ENCODE results near the gene DMWD. TPM values are rescaled to one million over a fixed set of nuclear protein-coding genes. Genes with fewer than 3 reads are reported as not detected.

Gene DMWD
- total and polyA plus RNA-seq, 2 of the 13 experiments (the other 11 are each of a cell fraction or from before 2014, with no cell fraction given): 10.3 to 14.9 TPM

- no peak; the same call in 1 of the 2 replicates for TF ChIP-seq ZNF770 (CRISPR knock-in tag; IDR thresholded peaks at IDR 0.05)
- TF ChIP-seq ZNF263 (CRISPR knock-in tag; IDR thresholded peaks at IDR 0.05): no peak
- peak; percentile 86; the same call in 1 of the 2 replicates for TF ChIP-seq NCOA5 (CRISPR knock-in tag; IDR thresholded peaks at IDR 0.05)
- TF ChIP-seq PCBP1 (IDR thresholded peaks at IDR 0.05; ENCODE audit: borderline replicate concordance, low read depth, low read length): 0 out of 2 replicates have a peak, but pooled peaks have one; percentile 19
- no peak; the same call in 1 of the 2 replicates for TF ChIP-seq MYPOP (CRISPR knock-in tag; IDR thresholded peaks at IDR 0.05)
- peak; percentile 96 for TF ChIP-seq ZNF784 (CRISPR knock-in tag; IDR thresholded peaks at IDR 0.05; ENCODE audit: borderline replicate concordance)
- peak; percentile 84; the same call in 1 of the 2 replicates for TF ChIP-seq ZFP36L1 (CRISPR knock-in tag; IDR thresholded peaks at IDR 0.05)
- no peak; the same call in 1 of the 2 replicates for TF ChIP-seq ZSCAN5A (CRISPR knock-in tag; IDR thresholded peaks at IDR 0.05; ENCODE audit: borderline replicate concordance)
- TF ChIP-seq HNF1A (IDR thresholded peaks at IDR 0.05; ENCODE audit: low read depth): no peak
- TF ChIP-seq HNF1A (CRISPR knock-in tag; IDR thresholded peaks at IDR 0.05; ENCODE audit: borderline replicate concordance): 0 out of 2 replicates have a peak, but pooled peaks have one; percentile 43
- TF ChIP-seq NBN (conservative IDR thresholded peaks at IDR 0.05): no peak
- peak; percentile 90 for TF ChIP-seq NFYC (CRISPR knock-in tag; IDR thresholded peaks at IDR 0.05)
- peak; percentile 95 for TF ChIP-seq ZNF598 (CRISPR knock-in tag; IDR thresholded peaks at IDR 0.05; ENCODE audit: borderline replicate concordance)
- TF ChIP-seq FOSL2 (CRISPR knock-in tag; IDR thresholded peaks at IDR 0.05): peak; percentile 31; the same call in 1 of the 2 replicates
- TF ChIP-seq YEATS2 (CRISPR knock-in tag; IDR thresholded peaks at IDR 0.05; ENCODE audit: borderline replicate concordance): peak; percentile 39; the same call in 1 of the 2 replicates
- TF ChIP-seq ZNF446 (CRISPR knock-in tag; IDR thresholded peaks at IDR 0.05): no peak
- TF ChIP-seq ZFAT (CRISPR knock-in tag; conservative IDR thresholded peaks at IDR 0.05): no peak
- TF ChIP-seq ZNF713 (CRISPR knock-in tag; IDR thresholded peaks at IDR 0.05): peak; percentile 90; the same call in 1 of the 2 replicates
Measured at GRCh38 chr19:45770192-45771101, 22.2 kb downstream of the DMWD start (continued).
